Body of pancreas (tissue), 2 donors: ENCODE measurements around the gene LMOD2. TPM values are rescaled to one million over a fixed set of nuclear protein-coding genes. Genes with fewer than 3 reads are reported as not detected.

Experiments used
- total RNA-seq, 2 donors: library from RNA; depleted of rRNA; stranded (reverse); fragments of >200 nt; gene quantifications; one replicate each; pipeline ENCODE4 v1.1.0, GENCODE V29; 2016

LMOD2 gene
- total RNA-seq, 2 donors from 2014 or later = not detected

Other genes with a start within 250 kb of the LMOD2 start
- 1 to 10 TPM; 1.3 to 1.6 TPM for gene IQUB, start 121.3 kb upstream of the LMOD2 start, total RNA-seq
- 10 to 100 TPM; 33.3 to 50.6 TPM for gene NDUFA5, start 98.0 kb upstream of the LMOD2 start, total RNA-seq
- gene ASB15, start 54.0 kb upstream of the LMOD2 start, total RNA-seq = not detected
- gene WASL, start 93.1 kb downstream of the LMOD2 start, total RNA-seq = 10 to 100 TPM; 12.9 to 20.5 TPM
- not detected for gene HYAL4, start 189.3 kb downstream of the LMOD2 start, total RNA-seq